Fibroblast of lung (primary cell): ENCODE measurements around the gene CTDP1.

ENCODE experiments used
- EZH2 ChIP-seq: IDR thresholded peaks from 2 replicates; pipeline ENCODE4 v1.5.1; 2012; ENCODE audit warnings: low read length, control low read depth, mild to moderate bottlenecking; ENCODE audit errors: missing control alignments
- TF ChIP-seq, protein P1 (sequence below), 2 donors: IDR thresholded peaks in 1 of 2; conservative IDR thresholded peaks in 1 of 2; 1 replicate in 1 of 2; 2 replicates in 1 of 2; pipeline ENCODE4 v1.5.1; 2011 to 2012; ENCODE audit warnings: low read length in 2 of 2, control low read depth in 1 of 2, inconsistent platforms in 1 of 2, low read depth in 1 of 2, mild to moderate bottlenecking in 1 of 2

DNA sequence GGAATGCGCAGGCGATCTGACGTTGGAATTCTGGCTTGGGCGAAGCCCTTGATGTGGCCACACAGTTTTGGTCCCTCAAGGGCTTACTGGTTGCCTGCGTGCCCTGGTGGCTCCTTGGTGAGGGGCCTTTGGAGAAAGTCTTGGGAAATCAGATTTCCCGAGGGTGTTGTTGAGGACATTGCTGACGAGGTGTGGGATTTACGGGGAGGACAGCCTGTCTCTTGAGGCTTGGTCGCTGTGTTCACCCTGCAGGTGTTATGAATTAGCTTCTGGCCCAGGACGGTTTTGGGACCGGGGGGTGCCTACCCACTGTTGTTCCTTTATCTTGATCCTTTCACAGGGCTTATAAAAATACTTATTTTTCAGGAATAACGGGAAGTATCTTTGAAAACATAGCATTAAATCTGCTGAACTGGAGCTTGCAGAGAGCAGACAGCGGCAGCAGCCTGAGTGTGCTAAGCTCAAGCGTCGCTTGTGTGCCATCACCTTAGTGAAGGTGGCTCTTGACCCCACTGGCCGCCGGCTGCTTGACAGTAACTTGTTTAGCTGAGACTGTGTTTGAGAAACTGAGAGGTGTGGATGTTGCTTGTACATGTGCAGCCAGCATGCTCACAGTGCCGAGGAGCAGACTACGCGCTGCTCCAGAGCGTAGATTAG lies 4.2 kb downstream of the CTDP1 start:
- TF ChIP-seq, protein P1, sequence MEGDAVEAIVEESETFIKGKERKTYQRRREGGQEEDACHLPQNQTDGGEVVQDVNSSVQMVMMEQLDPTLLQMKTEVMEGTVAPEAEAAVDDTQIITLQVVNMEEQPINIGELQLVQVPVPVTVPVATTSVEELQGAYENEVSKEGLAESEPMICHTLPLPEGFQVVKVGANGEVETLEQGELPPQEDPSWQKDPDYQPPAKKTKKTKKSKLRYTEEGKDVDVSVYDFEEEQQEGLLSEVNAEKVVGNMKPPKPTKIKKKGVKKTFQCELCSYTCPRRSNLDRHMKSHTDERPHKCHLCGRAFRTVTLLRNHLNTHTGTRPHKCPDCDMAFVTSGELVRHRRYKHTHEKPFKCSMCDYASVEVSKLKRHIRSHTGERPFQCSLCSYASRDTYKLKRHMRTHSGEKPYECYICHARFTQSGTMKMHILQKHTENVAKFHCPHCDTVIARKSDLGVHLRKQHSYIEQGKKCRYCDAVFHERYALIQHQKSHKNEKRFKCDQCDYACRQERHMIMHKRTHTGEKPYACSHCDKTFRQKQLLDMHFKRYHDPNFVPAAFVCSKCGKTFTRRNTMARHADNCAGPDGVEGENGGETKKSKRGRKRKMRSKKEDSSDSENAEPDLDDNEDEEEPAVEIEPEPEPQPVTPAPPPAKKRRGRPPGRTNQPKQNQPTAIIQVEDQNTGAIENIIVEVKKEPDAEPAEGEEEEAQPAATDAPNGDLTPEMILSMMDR (conservative IDR thresholded peaks at IDR 0.05 in 1 of 2, IDR thresholded peaks at IDR 0.05 in 1 of 2; ENCODE audit: low read depth in 1 of 2, low read length in 2 of 2): no peak
- TF ChIP-seq EZH2: no peak
